Measurements from ENCODE around the gene OLR1. TPM values are rescaled to one million over a fixed set of nuclear protein-coding genes. Genes with fewer than 3 reads are reported as not detected.

Gene OLR1
- total RNA-seq, 1 donor from 2014 or later: 0.19 TPM

DNA sequence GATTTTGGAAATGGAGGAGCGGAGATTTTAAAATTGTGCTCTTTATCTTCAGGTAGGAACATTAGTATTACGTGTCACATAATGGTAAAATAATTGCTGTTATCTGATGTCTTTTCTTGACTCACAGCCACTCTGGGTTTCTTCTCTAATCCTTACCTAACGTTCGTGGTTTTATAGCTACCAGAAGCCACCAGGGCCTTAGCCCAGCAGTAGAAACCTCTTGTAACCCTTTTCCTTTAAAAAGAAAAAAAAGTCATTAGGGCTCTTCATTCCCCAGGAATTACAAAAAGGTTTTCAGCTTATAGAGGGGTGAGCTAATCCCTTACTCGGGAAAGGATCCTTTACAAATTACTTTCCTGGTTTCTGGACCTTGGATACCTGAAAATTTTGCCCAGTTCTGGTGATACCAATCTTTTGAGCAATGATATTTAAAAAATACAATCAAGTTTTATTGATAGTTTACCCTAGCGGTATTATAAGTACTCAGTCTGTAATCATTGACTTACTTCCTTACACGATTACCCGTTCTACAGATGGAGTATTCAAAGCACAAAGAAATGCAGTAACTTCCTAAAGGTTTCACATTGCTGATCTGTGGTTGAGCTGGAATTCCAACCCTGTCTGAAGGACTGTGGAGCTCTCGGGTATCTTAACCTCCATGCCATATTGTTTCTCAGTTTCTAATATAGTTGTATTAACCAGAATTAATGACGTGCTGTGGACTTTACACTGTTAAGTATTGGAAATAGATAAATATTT is 42.4 kb upstream of the OLR1 start:
- no peak for TF ChIP-seq CTCF (conservative IDR thresholded peaks at IDR 0.05)
- Mint-ChIP-seq H3K27ac (peak overlapping the region; percentile 100), H3K9me3 (no peaks in the 10 kb centered on the region)

GRCh38 chr12:10213168-10214135 is 41.5 kb upstream of the OLR1 start:
- DNase-seq (ENCODE audit: extremely low spot score, unreplicated experiment): no peak
- H3K27me3 Mint-ChIP-seq: peaks cover 7% of the 10 kb centered on the region
- peak overlapping the region; percentile 97 for H3K4me3 Mint-ChIP-seq
- peaks cover 17% of the 10 kb centered on the region for H3K36me3 Mint-ChIP-seq
- H3K27ac Mint-ChIP-seq: peak overlapping the region; percentile 100
- H3K4me1 Mint-ChIP-seq (ENCODE audit: unreplicated experiment): peaks cover 5% of the 10 kb centered on the region
- TF ChIP-seq CTCF (conservative IDR thresholded peaks at IDR 0.05): no peak
- H3K9me3 Mint-ChIP-seq: no peaks in the 10 kb centered on the region

More for the DNA sequence above, 42.4 kb upstream of the OLR1 start:
- Mint-ChIP-seq H3K4me3 (peak overlapping the region; percentile 97), H3K4me1 (ENCODE audit: unreplicated experiment) (peaks cover 5% of the 10 kb centered on the region), H3K36me3 (peaks cover 17% of the 10 kb centered on the region), H3K27me3 (peaks cover 7% of the 10 kb centered on the region)
- no peak for DNase-seq (ENCODE audit: extremely low spot score, unreplicated experiment)

DNA sequence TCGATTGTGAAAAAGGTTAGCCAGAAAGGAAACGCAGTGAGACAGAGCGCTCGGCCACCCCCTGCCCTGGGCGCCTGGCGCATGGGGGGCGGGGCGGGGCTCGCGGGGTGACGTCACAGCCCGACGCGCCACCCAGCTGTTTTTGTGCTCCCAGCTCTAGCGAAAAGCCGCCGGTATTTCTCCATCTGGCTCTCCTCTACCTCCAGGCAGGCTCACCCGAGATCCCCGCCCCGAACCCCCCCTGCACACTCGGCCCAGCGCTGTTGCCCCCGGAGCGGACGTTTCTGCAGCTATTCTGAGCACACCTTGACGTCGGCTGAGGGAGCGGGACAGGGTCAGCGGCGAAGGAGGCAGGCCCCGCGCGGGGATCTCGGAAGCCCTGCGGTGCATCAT is 40.8 kb upstream of the OLR1 start, which contains the start of gene GABARAPL1:
TSS of gene GABARAPL1 (plus strand) at position 139 of the 393 bp plus-strand sequence. CDS start at position 392, 253 bp downstream.
- Mint-ChIP-seq H3K36me3 (peaks cover 14% of the 10 kb centered on the region), H3K9me3 (no peaks in the 10 kb centered on the region), H3K27ac (peak within 1 kb of the TSS; percentile 100), H3K4me1 (ENCODE audit: unreplicated experiment) (peaks cover 5% of the 10 kb centered on the region), H3K4me3 (peak within 1 kb of the TSS; percentile 97), H3K27me3 (peaks cover 7% of the 10 kb centered on the region)
- peak; percentile 82 for DNase-seq (ENCODE audit: extremely low spot score, unreplicated experiment)
- TF ChIP-seq CTCF (conservative IDR thresholded peaks at IDR 0.05): no peak

GRCh38 chr12:10211940-10212738 is 40.2 kb upstream of the OLR1 start:
- Mint-ChIP-seq H3K4me3 (peak overlapping the region; percentile 97), H3K4me1 (ENCODE audit: unreplicated experiment) (peaks cover 5% of the 10 kb centered on the region), H3K27ac (peak overlapping the region; percentile 100), H3K36me3 (peaks cover 14% of the 10 kb centered on the region), H3K9me3 (no peaks in the 10 kb centered on the region), H3K27me3 (peaks cover 7% of the 10 kb centered on the region)
- DNase-seq (ENCODE audit: extremely low spot score, unreplicated experiment): peak; percentile 91
- no peak for TF ChIP-seq CTCF (conservative IDR thresholded peaks at IDR 0.05)
